K562 (cell line): ENCODE results near the gene ZER1. TPM values are rescaled to one million over a fixed set of nuclear protein-coding genes. Genes with fewer than 3 reads are reported as not detected.

Experiments
- ARID1B ChIP-seq: fragments of 450-650 bp; IDR thresholded peaks from 2 replicates; pipeline ENCODE4 v1.6.1; 2016; ENCODE audit warnings: antibody characterized with exemption, mild to moderate bottlenecking, inconsistent platforms
- CAMTA2 ChIP-seq: fragments of 250-450 bp; sonication (Bioruptor Pico); conservative IDR thresholded peaks from 2 replicates; pipeline ENCODE4 v1.5.1; 2022
- HNRNPUL1 ChIP-seq: fragments of 200-400 bp; formaldehyde crosslinking; IDR thresholded peaks from 2 replicates; pipeline ENCODE4 v1.6.1; 2017; ENCODE audit warnings: low read length
- MCM3 ChIP-seq: fragments of 450-650 bp; IDR thresholded peaks from 2 replicates; pipeline ENCODE4 v1.6.1; 2016
- RAD21 ChIP-seq, 2 experiments: fragments of 250-450 bp in 1 of 2; fragments of 450-650 bp in 1 of 2; sonication (Bioruptor Pico) in 1 of 2; formaldehyde crosslinking in 1 of 2; IDR thresholded peaks in 1 of 2; conservative IDR thresholded peaks in 1 of 2; 2 replicates each; pipeline versions ENCODE4 v1.4.0 to v1.8.0; 2020 to 2022; ENCODE audit warnings: mild to moderate bottlenecking in 2 of 2, moderate library complexity in 1 of 2
- RBM39 ChIP-seq: fragments of 200-400 bp; formaldehyde crosslinking; optimal IDR thresholded peaks from 2 replicates; pipeline ENCODE3; 2018; ENCODE audit warnings: low read depth, low read length
- SMC3 ChIP-seq: conservative IDR thresholded peaks from 2 replicates; pipeline ENCODE4 v1.6.1; 2011; ENCODE audit warnings: low read depth, low read length, improper control_type of control experiment; ENCODE audit not compliant: insufficient read depth
- ZNF217 ChIP-seq: sonication (generic); formaldehyde crosslinking; IDR thresholded peaks from 2 replicates; pipeline ENCODE4 v1.8.0; 2022; ENCODE audit warnings: mild to moderate bottlenecking, missing genetic modification reagents
- ZNF253 ChIP-seq: fragments of 250-450 bp; sonication (Bioruptor Pico); conservative IDR thresholded peaks from 2 replicates; pipeline ENCODE4 v1.6.1; 2021; ENCODE audit warnings: mild to moderate bottlenecking
- ZNF436 ChIP-seq: fragments of 250-450, 450-650 bp; sonication (Bioruptor Pico); formaldehyde crosslinking; IDR thresholded peaks from 2 replicates; pipeline ENCODE4 v1.7.0; 2020; ENCODE audit warnings: mild to moderate bottlenecking
- ZNF780A ChIP-seq: fragments of 250-450 bp; sonication (Bioruptor Pico); IDR thresholded peaks from 2 replicates; pipeline ENCODE4 v1.5.0; 2021; ENCODE audit warnings: mild to moderate bottlenecking
- polyA plus RNA-seq, 8 experiments: library from polyadenylated mRNA; depleted of rRNA in 4 of 8; stranded (reverse) in 5 of 8; unstranded in 3 of 8; fragments of >200 nt; fragmentation: Nextera tagmentation in 2 of 8; fragmentation: Illumina TruSeq in 1 of 8; extraction: Ambion mirVana in 2 of 8; extraction: Trizol in 1 of 8; gene quantifications; 2 replicates each; pipeline versions ENCODE4 v1.2.1 to v1.2.3, GENCODE V29; 2011 to 2014; ENCODE audit warnings: inconsistent platforms in 1 of 8, missing spikeins in 1 of 8
- total RNA-seq, 7 experiments: library from RNA; depleted of rRNA in 6 of 7; stranded (reverse); fragments of >200 nt in 6 of 7; fragmentation: Illumina TruSeq in 2 of 7; extraction: Trizol in 2 of 7; gene quantifications; 2 replicates each; pipeline versions ENCODE4 v1.2.1 to v1.2.3, GENCODE V29; 2011 to 2021; ENCODE audit warnings: low replicate concordance in 1 of 7
- TF ChIP-seq, protein P1 (sequence below): fragments of 450-650 bp; IDR thresholded peaks from 2 replicates; pipeline ENCODE4 v1.6.1; 2016; ENCODE audit warnings: low read depth
- TF ChIP-seq, protein P2 (sequence below): sonication (generic); formaldehyde crosslinking; IDR thresholded peaks from 2 replicates; pipeline ENCODE4 v1.8.1; 2022; ENCODE audit warnings: missing genetic modification reagents
- TF ChIP-seq, protein P3 (sequence below): sonication (generic); formaldehyde crosslinking; IDR thresholded peaks from 2 replicates; pipeline ENCODE4 v1.8.1; 2023; ENCODE audit warnings: missing genetic modification reagents, mild to moderate bottlenecking, borderline replicate concordance

The ZER1 gene
- total and polyA plus RNA-seq, 9 of the 15 experiments (the other 6 are each of a cell fraction or from before 2014, with no cell fraction given), result 0.07 to 10.7 (median 6.2) TPM

DNA sequence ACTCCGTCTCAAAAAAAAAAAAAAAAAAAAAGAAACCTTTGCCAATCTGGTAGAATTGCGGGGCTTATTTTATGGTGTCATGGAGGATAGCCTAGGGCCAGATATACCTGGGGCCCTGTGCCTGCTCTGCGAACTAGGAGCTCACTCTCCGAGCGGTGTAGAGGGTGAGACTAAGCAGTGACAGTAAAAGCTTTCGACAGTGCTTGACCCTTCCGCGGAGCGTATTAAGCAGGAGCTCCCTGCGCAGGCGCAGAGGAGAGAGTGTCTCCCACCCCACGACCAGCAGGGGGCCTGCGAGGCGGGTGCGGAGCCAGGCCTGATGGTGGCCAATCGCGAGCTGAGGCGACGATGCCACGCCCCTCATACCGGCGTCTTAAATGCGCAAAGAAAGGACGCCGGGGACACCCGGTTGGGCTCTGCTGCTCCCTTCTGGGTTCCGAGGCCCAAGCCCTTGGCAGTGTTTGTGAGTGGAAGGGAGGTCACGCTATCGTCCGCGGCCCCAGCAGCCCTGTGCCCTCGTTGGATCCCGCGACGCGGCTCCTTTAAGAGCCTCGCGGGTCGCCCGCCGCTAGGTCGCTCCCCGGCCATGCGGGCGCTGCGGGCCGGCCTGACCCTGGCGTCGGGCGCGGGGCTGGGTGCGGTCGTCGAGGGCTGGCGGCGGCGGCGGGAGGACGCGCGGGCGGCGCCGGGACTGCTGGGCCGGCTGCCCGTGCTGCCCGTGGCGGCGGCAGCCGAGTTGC lies 46.5 kb upstream of the ZER1 start, which contains the start of gene ENDOG (continued):
- TF ChIP-seq, protein P1, sequence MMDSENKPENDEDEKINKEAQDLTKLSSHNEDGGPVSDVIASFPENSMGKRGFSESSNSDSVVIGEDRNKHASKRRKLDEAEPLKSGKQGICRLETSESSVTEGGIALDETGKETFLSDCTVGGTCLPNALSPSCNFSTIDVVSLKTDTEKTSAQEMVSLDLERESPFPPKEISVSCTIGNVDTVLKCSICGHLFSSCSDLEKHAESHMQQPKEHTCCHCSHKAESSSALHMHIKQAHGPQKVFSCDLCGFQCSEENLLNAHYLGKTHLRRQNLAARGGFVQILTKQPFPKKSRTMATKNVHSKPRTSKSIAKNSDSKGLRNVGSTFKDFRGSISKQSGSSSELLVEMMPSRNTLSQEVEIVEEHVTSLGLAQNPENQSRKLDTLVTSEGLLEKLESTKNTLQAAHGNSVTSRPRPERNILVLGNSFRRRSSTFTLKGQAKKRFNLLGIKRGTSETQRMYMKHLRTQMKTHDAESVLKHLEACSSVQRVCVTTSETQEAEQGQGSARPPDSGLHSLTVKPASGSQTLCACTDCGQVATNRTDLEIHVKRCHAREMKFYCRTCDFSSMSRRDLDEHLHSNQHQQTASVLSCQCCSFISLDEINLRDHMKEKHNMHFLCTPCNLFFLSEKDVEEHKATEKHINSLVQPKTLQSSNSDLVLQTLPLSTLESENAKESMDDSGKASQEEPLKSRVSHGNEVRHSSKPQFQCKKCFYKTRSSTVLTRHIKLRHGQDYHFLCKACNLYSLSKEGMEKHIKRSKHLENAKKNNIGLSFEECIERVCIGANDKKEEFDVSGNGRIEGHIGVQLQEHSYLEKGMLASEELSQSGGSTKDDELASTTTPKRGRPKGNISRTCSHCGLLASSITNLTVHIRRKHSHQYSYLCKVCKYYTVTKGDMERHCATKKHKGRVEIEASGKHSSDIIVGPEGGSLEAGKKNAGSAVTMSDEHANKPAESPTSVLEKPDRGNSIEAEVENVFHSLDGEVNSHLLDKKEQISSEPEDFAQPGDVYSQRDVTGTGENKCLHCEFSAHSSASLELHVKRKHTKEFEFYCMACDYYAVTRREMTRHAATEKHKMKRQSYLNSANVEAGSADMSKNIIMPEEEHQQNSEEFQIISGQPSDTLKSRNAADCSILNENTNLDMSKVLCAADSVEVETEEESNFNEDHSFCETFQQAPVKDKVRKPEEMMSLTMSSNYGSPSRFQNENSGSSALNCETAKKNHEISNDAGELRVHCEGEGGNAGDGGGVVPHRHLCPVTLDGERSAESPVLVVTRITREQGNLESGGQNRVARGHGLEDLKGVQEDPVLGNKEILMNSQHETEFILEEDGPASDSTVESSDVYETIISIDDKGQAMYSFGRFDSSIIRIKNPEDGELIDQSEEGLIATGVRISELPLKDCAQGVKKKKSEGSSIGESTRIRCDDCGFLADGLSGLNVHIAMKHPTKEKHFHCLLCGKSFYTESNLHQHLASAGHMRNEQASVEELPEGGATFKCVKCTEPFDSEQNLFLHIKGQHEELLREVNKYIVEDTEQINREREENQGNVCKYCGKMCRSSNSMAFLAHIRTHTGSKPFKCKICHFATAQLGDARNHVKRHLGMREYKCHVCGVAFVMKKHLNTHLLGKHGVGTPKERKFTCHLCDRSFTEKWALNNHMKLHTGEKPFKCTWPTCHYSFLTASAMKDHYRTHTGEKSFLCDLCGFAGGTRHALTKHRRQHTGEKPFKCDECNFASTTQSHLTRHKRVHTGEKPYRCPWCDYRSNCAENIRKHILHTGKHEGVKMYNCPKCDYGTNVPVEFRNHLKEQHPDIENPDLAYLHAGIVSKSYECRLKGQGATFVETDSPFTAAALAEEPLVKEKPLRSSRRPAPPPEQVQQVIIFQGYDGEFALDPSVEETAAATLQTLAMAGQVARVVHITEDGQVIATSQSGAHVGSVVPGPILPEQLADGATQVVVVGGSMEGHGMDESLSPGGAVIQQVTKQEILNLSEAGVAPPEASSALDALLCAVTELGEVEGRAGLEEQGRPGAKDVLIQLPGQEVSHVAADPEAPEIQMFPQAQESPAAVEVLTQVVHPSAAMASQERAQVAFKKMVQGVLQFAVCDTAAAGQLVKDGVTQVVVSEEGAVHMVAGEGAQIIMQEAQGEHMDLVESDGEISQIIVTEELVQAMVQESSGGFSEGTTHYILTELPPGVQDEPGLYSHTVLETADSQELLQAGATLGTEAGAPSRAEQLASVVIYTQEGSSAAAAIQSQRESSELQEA, result no peak
- TF ChIP-seq ZNF217, result no peak
- no peak for TF ChIP-seq RBM39
- TF ChIP-seq, protein P2, sequence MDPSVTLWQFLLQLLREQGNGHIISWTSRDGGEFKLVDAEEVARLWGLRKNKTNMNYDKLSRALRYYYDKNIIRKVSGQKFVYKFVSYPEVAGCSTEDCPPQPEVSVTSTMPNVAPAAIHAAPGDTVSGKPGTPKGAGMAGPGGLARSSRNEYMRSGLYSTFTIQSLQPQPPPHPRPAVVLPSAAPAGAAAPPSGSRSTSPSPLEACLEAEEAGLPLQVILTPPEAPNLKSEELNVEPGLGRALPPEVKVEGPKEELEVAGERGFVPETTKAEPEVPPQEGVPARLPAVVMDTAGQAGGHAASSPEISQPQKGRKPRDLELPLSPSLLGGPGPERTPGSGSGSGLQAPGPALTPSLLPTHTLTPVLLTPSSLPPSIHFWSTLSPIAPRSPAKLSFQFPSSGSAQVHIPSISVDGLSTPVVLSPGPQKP (CRISPR knock-in tag), result no peak
- TF ChIP-seq ZNF780A (CRISPR knock-in tag), result no peak
- no peak for TF ChIP-seq MCM3
- no peak for TF ChIP-seq CAMTA2 (CRISPR knock-in tag)
- peak; percentile 38 to 47 for TF ChIP-seq RAD21 (CRISPR knock-in tag; conservative IDR thresholded peaks at IDR 0.05 in 1 of 2, IDR thresholded peaks at IDR 0.05 in 1 of 2)
- no peak for TF ChIP-seq HNRNPUL1
- no peak for TF ChIP-seq ZNF253 (CRISPR knock-in tag)
- TF ChIP-seq, protein P3, sequence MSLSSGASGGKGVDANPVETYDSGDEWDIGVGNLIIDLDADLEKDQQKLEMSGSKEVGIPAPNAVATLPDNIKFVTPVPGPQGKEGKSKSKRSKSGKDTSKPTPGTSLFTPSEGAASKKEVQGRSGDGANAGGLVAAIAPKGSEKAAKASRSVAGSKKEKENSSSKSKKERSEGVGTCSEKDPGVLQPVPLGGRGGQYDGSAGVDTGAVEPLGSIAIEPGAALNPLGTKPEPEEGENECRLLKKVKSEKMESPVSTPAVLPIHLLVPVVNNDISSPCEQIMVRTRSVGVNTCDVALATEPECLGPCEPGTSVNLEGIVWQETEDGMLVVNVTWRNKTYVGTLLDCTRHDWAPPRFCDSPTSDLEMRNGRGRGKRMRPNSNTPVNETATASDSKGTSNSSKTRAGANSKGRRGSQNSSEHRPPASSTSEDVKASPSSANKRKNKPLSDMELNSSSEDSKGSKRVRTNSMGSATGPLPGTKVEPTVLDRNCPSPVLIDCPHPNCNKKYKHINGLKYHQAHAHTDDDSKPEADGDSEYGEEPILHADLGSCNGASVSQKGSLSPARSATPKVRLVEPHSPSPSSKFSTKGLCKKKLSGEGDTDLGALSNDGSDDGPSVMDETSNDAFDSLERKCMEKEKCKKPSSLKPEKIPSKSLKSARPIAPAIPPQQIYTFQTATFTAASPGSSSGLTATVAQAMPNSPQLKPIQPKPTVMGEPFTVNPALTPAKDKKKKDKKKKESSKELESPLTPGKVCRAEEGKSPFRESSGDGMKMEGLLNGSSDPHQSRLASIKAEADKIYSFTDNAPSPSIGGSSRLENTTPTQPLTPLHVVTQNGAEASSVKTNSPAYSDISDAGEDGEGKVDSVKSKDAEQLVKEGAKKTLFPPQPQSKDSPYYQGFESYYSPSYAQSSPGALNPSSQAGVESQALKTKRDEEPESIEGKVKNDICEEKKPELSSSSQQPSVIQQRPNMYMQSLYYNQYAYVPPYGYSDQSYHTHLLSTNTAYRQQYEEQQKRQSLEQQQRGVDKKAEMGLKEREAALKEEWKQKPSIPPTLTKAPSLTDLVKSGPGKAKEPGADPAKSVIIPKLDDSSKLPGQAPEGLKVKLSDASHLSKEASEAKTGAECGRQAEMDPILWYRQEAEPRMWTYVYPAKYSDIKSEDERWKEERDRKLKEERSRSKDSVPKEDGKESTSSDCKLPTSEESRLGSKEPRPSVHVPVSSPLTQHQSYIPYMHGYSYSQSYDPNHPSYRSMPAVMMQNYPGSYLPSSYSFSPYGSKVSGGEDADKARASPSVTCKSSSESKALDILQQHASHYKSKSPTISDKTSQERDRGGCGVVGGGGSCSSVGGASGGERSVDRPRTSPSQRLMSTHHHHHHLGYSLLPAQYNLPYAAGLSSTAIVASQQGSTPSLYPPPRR, result 0 out of 2 replicates have a peak, but pooled peaks have one; percentile 62
- no peak; the same call in 1 of the 2 replicates for TF ChIP-seq ARID1B
- peak; percentile 65; the same call in 1 of the 2 replicates for TF ChIP-seq SMC3
- TF ChIP-seq ZNF436, result no peak
